Measurements from ENCODE around the gene MAPKAPK3. TPM values are rescaled to one million over a fixed set of nuclear protein-coding genes. Genes with fewer than 3 reads are reported as not detected.

The MAPKAPK3 gene
- total RNA-seq = 33.6 to 36.8 TPM (median 35.9 TPM) in 3 replicates

GRCh38 chr3:50617096-50617791 lies at the start of gene MAPKAPK3:
Gene MAPKAPK3 (plus strand): TSS chr3:50617151. CDS start chr3:50617566, 415 bp downstream.
- Mint-ChIP-seq H3K27ac (peak within 1 kb of the TSS; percentile 85), H3K4me3 (peak within 1 kb of the TSS; percentile 79), H3K36me3 (peaks cover 5% of the 10 kb centered on the region), H3K9me3 (no peaks in the 10 kb centered on the region), H3K27me3 (ENCODE audit: low read depth) (peaks cover 5% of the 10 kb centered on the region), H3K4me1 (peaks cover 30% of the 10 kb centered on the region)
- no peak for DNase-seq (ENCODE audit: low spot score in 2 of 2, unreplicated experiment in 2 of 2)
- no peak for TF ChIP-seq CTCF (IDR thresholded peaks at IDR 0.05; ENCODE audit: unreplicated experiment)

DNA sequence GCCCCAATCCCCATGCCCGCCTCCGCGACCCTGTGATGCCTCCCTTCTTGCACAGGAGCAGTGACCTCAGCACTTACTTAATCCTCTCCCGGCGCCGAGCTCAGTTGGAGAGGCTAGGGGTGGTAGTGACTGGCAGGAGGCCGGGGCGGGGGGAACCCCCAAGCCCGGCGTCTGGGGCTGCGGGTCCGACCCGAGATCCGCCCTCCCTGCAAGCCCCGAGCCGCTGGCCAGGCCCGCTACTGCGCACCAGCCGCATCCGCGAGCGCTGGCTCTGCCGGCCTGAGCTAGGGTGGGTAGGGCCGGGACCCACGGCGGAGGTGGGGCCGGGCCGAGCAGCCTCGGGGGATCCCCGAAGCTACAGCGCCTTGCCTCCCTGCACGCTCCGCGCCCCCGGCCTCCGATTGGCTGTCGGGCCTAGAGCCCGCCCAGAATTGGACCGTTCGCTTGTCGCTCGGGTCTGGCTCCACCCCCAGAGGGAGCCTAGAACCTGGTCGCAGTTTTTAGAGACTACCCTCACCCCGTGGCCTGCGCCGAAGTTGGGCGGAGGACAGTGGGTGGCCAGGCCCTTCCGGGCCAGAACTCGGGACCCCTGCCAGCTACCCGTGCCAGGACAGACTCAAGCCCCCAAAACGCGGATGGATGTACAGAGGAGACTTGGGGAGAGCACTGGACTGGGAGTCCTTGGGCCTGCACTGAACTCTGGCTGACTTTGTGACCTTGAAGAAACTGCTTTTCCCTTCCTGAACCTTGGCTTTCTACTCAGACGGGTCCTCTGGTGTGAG lies 49.4 kb upstream of the MAPKAPK3 start, which contains the start of gene C3orf18:
C3orf18 (minus strand) TSS at position 362 of the 782 bp plus-strand sequence. CDS start 2,048 bp downstream, outside the sequence.
- TF ChIP-seq CTCF (IDR thresholded peaks at IDR 0.05; ENCODE audit: unreplicated experiment) = no peak

GRCh38 chr3:50568947-50569749 lies 47.8 kb upstream of the MAPKAPK3 start, which contains the start of gene HEMK1:
Gene HEMK1 (plus strand): TSS chr3:50569522. CDS start chr3:50571105, 1,583 bp downstream.
- H3K36me3 Mint-ChIP-seq = no peaks in the 10 kb centered on the region
- H3K27ac Mint-ChIP-seq = peak within 1 kb of the TSS; percentile 96
- no peaks in the 10 kb centered on the region for H3K9me3 Mint-ChIP-seq
- H3K27me3 Mint-ChIP-seq (ENCODE audit: low read depth) = peaks cover 16% of the 10 kb centered on the region
- no peak for TF ChIP-seq CTCF (IDR thresholded peaks at IDR 0.05; ENCODE audit: unreplicated experiment)
- peaks cover 17% of the 10 kb centered on the region for H3K4me1 Mint-ChIP-seq
- peak within 1 kb of the TSS; percentile 93 for H3K4me3 Mint-ChIP-seq
- peak; percentile 86 to 92 for DNase-seq (ENCODE audit: low spot score in 2 of 2, unreplicated experiment in 2 of 2)

More for the DNA sequence above, 49.4 kb upstream of the MAPKAPK3 start, which contains the start of gene C3orf18:
- Mint-ChIP-seq H3K27me3 (ENCODE audit: low read depth) (peaks cover 16% of the 10 kb centered on the region), H3K9me3 (no peaks in the 10 kb centered on the region), H3K4me3 (peak within 1 kb of the TSS; percentile 93), H3K27ac (peak within 1 kb of the TSS; percentile 82), H3K4me1 (peaks cover 17% of the 10 kb centered on the region), H3K36me3 (no peaks in the 10 kb centered on the region)
- DNase-seq (ENCODE audit: low spot score in 2 of 2, unreplicated experiment in 2 of 2) = peak; percentile 71 to 84

- H3K27ac Mint-ChIP-seq = peak overlapping the region; percentile 58
- DNase-seq (ENCODE audit: low spot score in 2 of 2, unreplicated experiment in 2 of 2) = no peak
- TF ChIP-seq CTCF (IDR thresholded peaks at IDR 0.05; ENCODE audit: unreplicated experiment) = no peak
- H3K4me3 Mint-ChIP-seq = peak overlapping the region; percentile 93
- no peaks in the 10 kb centered on the region for H3K9me3 Mint-ChIP-seq
- H3K27me3 Mint-ChIP-seq (ENCODE audit: low read depth) = peaks cover 13% of the 10 kb centered on the region
- H3K4me1 Mint-ChIP-seq = peaks cover 17% of the 10 kb centered on the region
- H3K36me3 Mint-ChIP-seq = no peaks in the 10 kb centered on the region
Measured at GRCh38 chr3:50570508-50571279, 46.3 kb upstream of the MAPKAPK3 start.

All from mesothelial cell of epicardium (in vitro differentiated cells).